Measurements from ENCODE around the gene MNX1.

MNX1 gene

GRCh38 chr7:157032644-157033482, 22.4 kb upstream of the MNX1 start:
- DNase-seq: no peak

GRCh38 chr7:157032128-157032527, 21.7 kb upstream of the MNX1 start:
- no peak for DNase-seq

GRCh38 chr7:157028199-157028903, 17.9 kb upstream of the MNX1 start:
- no peak for DNase-seq

- no peak for DNase-seq
Observed at GRCh38 chr7:157027568-157028198, 17.2 kb upstream of the MNX1 start.

- DNase-seq: no peak
Observed at GRCh38 chr7:157024716-157025115, 14.3 kb upstream of the MNX1 start.

GRCh38 chr7:157023589-157023905, 13.1 kb upstream of the MNX1 start:
- DNase-seq: no peak

- peak in 1 of 2 experiments; percentile 18 for DNase-seq
Observed at GRCh38 chr7:157022681-157023588, 12.5 kb upstream of the MNX1 start.

GRCh38 chr7:157021871-157022680, 11.6 kb upstream of the MNX1 start:
- DNase-seq: peak in 1 of 2 experiments; percentile 21

GRCh38 chr7:157021071-157021870, 10.8 kb upstream of the MNX1 start:
- peak; percentile 24 to 26 for DNase-seq

- DNase-seq: peak in 1 of 2 experiments; percentile 37
Observed at GRCh38 chr7:157020514-157021070, 10.1 kb upstream of the MNX1 start.

GRCh38 chr7:157019718-157020451, 9.4 kb upstream of the MNX1 start:
- no peak for DNase-seq

- peak in 1 of 2 experiments; percentile 34 for DNase-seq
Observed at GRCh38 chr7:157018997-157019608, 8.6 kb upstream of the MNX1 start.

GRCh38 chr7:157018328-157018996, 8.0 kb upstream of the MNX1 start:
- DNase-seq: peak; percentile 31 to 44

- DNase-seq: peak in 1 of 2 experiments; percentile 20
Observed at GRCh38 chr7:157017603-157018327, 7.3 kb upstream of the MNX1 start.

- DNase-seq: peak in 1 of 2 experiments; percentile 27
Observed at GRCh38 chr7:157017149-157017548, 6.7 kb upstream of the MNX1 start.

- DNase-seq: peak; percentile 58 to 67
Observed at GRCh38 chr7:157016352-157017041, 6.0 kb upstream of the MNX1 start.

GRCh38 chr7:157016024-157016351, 5.5 kb upstream of the MNX1 start:
- DNase-seq: no peak
